Kasumi-1 (cell line): ENCODE results near the gene EDARADD.
A peak's percentile ranks its signal among the peaks of the same experiment; 100 is the strongest.

Experiments used
- DNase-seq, 2 experiments: peaks; one replicate each; lab custom pipeline; 2025; lab: John Stamatoyannopoulos, UW

The EDARADD gene

GRCh38 chr1:236516929-236517704 is 123.0 kb downstream of the EDARADD start:
- no peak for DNase-seq

- peak; percentile 90 for DNase-seq
These were observed 124.2 kb downstream of the EDARADD start for GRCh38 chr1:236518322-236518721.

- DNase-seq: no peak
These were observed 126.4 kb downstream of the EDARADD start for GRCh38 chr1:236520445-236521005.

DNA sequence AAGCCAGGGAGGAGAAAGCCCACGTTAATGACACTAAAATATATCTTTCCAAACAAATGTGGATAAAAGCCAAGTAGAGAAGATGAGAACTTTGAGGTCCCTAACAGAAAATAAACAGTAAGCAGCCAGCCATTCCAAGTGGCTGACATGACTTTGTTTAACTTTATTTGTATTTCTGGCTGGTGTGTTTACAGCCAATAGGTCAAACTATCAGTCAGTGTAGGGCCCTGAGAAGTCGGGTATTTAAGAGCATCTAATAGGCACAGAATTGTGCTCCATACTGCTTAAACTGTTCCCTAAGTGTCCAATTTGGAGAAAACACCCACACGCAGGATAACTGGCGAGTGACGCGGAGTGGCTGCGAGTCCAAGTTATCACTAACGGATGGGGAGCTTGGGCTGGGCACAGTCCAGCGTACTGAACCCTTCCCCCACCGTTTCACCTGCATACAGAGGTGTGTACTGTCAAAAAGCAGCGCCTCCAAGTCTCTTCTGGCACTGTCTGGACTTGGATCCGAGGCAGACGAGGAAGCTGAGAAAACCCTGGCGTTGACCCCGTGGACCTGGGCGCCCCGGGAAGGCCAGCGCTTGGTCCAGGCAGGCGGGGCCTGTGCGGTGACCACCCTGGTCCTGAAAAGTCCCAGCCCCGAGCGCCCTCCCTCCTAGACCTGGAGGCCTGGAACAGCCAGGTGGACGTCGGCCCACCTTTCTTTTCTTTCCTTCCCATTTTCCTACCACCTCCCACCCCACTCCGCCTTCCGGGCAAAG is 129.0 kb downstream of the EDARADD start:
- DNase-seq: no peak

DNA sequence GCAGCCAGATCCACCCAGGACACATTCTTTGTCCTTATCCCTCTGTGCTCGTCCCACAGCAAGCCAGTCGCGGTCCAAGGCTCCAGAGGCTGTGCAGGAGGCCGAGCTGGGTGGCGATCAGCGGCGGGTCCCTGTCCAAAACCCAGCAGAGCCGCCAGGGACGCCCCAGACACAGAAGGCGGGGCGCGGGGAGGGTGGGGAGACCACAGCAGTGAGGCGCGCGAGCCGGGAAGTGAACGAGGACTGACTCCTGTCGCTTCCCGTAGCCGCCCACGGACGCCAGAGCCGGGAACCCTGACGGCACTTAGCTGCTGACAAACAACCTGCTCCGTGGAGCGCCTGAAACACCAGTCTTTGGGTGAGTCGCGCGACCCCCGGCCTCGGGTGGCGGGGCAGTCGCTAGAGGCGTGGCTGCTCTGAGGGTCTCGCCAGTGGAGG is 129.6 kb downstream of the EDARADD start, which contains the start of gene LGALS8:
TSS of gene LGALS8 (plus strand) at position 279 of the 438 bp plus-strand sequence. CDS start 2,089 bp downstream, outside the sequence.
- peak; percentile 52 to 63 for DNase-seq

- peak; percentile 60 to 67 for DNase-seq
These were observed 130.2 kb downstream of the EDARADD start for GRCh38 chr1:236524142-236524894.

DNA sequence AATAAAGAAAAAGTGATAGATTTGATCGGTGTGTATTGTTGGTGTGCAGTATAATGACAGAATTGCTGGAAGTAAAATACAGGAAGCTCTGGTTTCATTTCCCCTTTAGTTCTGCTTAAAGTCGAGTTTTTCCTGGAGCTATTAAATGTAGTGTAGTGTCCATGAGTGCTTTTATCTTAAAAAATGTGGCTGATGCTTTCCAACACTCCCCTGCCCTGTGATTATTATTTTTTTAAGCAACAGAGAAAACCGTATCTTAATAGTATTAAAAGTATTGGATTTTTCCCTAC is 130.8 kb downstream of the EDARADD start:
- peak in 1 of 2 experiments; percentile 43 for DNase-seq

GRCh38 chr1:236526079-236526478 is 132.0 kb downstream of the EDARADD start:
- no peak for DNase-seq

DNA sequence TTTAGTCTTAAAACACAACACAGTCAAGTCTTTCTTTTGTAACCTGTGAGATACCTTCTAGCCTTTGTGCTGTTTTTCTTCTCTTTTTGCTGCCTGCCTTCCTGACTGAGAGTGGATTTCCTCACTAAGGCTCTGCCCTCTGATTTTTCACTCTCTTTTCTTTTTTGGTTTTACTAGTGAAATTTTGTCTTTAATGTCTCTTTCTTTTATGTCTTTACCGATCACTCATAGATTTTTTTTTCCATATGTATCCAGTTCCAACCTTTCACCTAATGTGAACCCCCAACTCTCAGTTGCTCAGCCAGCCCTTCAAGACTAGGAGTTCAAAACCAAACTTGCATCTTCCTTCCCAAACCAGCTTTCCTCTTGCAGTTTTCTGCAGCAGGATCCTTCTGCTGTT is 136.2 kb downstream of the EDARADD start:
- DNase-seq: no peak

GRCh38 chr1:236530959-236531358 is 136.9 kb downstream of the EDARADD start:
- peak in 1 of 2 experiments; percentile 21 for DNase-seq

DNA sequence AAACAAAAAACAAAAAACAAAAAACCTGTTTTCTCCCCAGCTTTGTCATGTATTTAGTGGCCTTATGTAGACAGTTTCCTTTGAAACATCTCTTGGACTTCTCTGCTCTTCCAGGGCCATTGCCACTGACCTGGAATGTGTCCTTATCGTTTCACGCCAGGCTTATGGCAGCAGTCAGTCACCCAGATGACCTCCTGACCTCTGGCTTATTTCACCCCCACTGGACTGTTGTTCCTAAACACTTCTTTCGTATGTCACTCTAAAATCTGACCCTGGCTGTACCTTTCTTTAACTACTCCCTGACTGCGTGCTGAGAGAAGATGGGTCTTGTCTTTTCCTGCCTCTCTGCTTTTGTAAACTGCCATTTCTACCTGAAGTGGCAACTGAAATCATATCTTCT is 138.8 kb downstream of the EDARADD start:
- no peak for DNase-seq

DNA sequence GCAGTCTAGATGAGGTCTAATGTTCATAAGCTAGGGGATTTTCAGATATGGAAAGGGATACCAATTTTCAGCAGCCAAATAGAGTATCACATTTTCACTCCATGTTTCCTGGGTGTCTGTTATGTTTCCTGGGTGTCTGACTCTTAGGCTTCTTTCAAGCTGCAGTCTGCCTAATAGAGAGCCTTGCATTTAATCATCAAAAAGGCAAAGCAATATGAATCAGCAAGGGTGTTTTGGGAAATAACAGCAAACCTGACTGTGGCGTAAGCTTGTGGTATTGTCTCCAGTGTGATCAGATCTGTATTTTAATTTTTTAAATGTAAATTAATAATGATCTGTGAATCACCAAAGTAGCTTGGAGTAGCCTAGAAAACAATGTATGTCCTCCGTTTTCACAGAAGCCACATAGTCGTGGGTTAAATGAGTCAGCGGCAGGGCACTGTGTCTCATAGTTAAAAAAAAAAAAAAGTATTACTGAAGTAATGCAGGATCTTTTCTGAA is 140.1 kb downstream of the EDARADD start:
- DNase-seq: no peak
